Nephron progenitor cell (in vitro differentiated cells): Measurements from ENCODE around the gene CNPPD1.

Experiments used
- DNase-seq: peaks from one replicate; pipeline ENCODE4 v3.0.0; 2021
- H3K27ac Mint-ChIP-seq: 2 replicates; pipeline ENCODE4 v1.8.0; 2021; ENCODE audit warnings: mild to moderate bottlenecking, moderate library complexity, mixed read lengths
- H3K27me3 Mint-ChIP-seq: 2 replicates; pipeline ENCODE4 v1.8.0; 2021; ENCODE audit warnings: mild to moderate bottlenecking, low read depth, mixed read lengths; ENCODE audit not compliant: poor library complexity
- H3K36me3 Mint-ChIP-seq: 2 replicates; pipeline ENCODE4 v1.8.0; 2021; ENCODE audit warnings: low read depth, mixed read lengths
- H3K4me1 Mint-ChIP-seq: 2 replicates; pipeline ENCODE4 v1.8.0; 2021; ENCODE audit warnings: mixed read lengths
- H3K4me3 Mint-ChIP-seq: 2 replicates; pipeline ENCODE4 v1.8.0; 2021; ENCODE audit warnings: mild to moderate bottlenecking, moderate library complexity, mixed read lengths
- H3K9me3 Mint-ChIP-seq: 2 replicates; pipeline ENCODE4 v1.8.0; 2021; ENCODE audit warnings: mild to moderate bottlenecking, moderate library complexity, mixed read lengths
- CTCF ChIP-seq: fragments of 200-600 bp; sonication (generic); IDR thresholded peaks from 2 replicates; pipeline ENCODE4 v1.5.0; 2021; ENCODE audit warnings: antibody characterized with exemption

Gene CNPPD1

GRCh38 chr2:219197388-219197787 is 20.7 kb upstream of the CNPPD1 start:
- H3K4me3 Mint-ChIP-seq: no peak overlapping the region
- H3K27ac Mint-ChIP-seq: no peak overlapping the region
- H3K9me3 Mint-ChIP-seq: peaks cover 13% of the 10 kb centered on the region
- DNase-seq: no peak
- H3K4me1 Mint-ChIP-seq: peaks cover 17% of the 10 kb centered on the region
- peaks cover 8% of the 10 kb centered on the region for H3K27me3 Mint-ChIP-seq
- TF ChIP-seq CTCF: no peak
- peaks cover 5% of the 10 kb centered on the region for H3K36me3 Mint-ChIP-seq

- DNase-seq: no peak
- no peaks in the 10 kb centered on the region for H3K9me3 Mint-ChIP-seq
- H3K27me3 Mint-ChIP-seq: peaks cover 8% of the 10 kb centered on the region
- H3K36me3 Mint-ChIP-seq: peaks cover 21% of the 10 kb centered on the region
- H3K27ac Mint-ChIP-seq: peak overlapping the region; percentile 21
- H3K4me3 Mint-ChIP-seq: no peak overlapping the region
- H3K4me1 Mint-ChIP-seq: no peaks in the 10 kb centered on the region
- TF ChIP-seq CTCF: no peak
Measured at GRCh38 chr2:219186754-219187456, 10.2 kb upstream of the CNPPD1 start.

GRCh38 chr2:219184121-219184520 is 7.4 kb upstream of the CNPPD1 start:
- H3K27ac Mint-ChIP-seq: no peak overlapping the region
- peaks cover 38% of the 10 kb centered on the region for H3K36me3 Mint-ChIP-seq

GRCh38 chr2:219183151-219183772 is 6.5 kb upstream of the CNPPD1 start:
- peaks cover 8% of the 10 kb centered on the region for H3K27me3 Mint-ChIP-seq
- H3K27ac Mint-ChIP-seq: no peak overlapping the region

More at GRCh38 chr2:219184121-219184520, 7.4 kb upstream of the CNPPD1 start:
- H3K27me3 Mint-ChIP-seq: peaks cover 8% of the 10 kb centered on the region
- H3K9me3 Mint-ChIP-seq: no peaks in the 10 kb centered on the region
- no peak for TF ChIP-seq CTCF
- no peak overlapping the region for H3K4me3 Mint-ChIP-seq
- DNase-seq: no peak
- H3K4me1 Mint-ChIP-seq: peaks cover 5% of the 10 kb centered on the region

GRCh38 chr2:219182331-219183150 is 5.8 kb upstream of the CNPPD1 start:
- no peak overlapping the region for H3K27ac Mint-ChIP-seq
- DNase-seq: no peak
- H3K4me1 Mint-ChIP-seq: peaks cover 14% of the 10 kb centered on the region
- H3K4me3 Mint-ChIP-seq: no peak overlapping the region
- peaks cover 38% of the 10 kb centered on the region for H3K36me3 Mint-ChIP-seq
- TF ChIP-seq CTCF: no peak
- peaks cover 5% of the 10 kb centered on the region for H3K27me3 Mint-ChIP-seq
- no peaks in the 10 kb centered on the region for H3K9me3 Mint-ChIP-seq

More at GRCh38 chr2:219183151-219183772, 6.5 kb upstream of the CNPPD1 start:
- peaks cover 12% of the 10 kb centered on the region for H3K4me1 Mint-ChIP-seq
- no peak overlapping the region for H3K4me3 Mint-ChIP-seq
- peaks cover 38% of the 10 kb centered on the region for H3K36me3 Mint-ChIP-seq
- no peak for DNase-seq
- H3K9me3 Mint-ChIP-seq: no peaks in the 10 kb centered on the region
- TF ChIP-seq CTCF: no peak
